HepG2 (cell line): Measurements from ENCODE around the gene CREBBP. TPM values are rescaled to one million over a fixed set of nuclear protein-coding genes. Genes with fewer than 3 reads are reported as not detected.

Experiments
- ATAC-seq: fragments of 200-7000 bp; cut with Tn5 transposase; 3 replicates; pipeline ENCODE4 v1.9.1; 2020; ENCODE audit warnings: mild to moderate bottlenecking, moderate library complexity
- BruUV-seq: library from RNA; stranded (reverse); fragments of 400-500 nt; replicated peaks from 2 replicates; lab custom pipeline; 2021; lab: Mats Ljungman, UMichigan
- CTCF ChIA-PET: fragments of 300-600 bp; formaldehyde crosslinking; extraction: SDS; loops from one replicate; lab custom pipeline; 2021; ENCODE audit warnings: low total read pairs, inconsistent platforms, low intra/inter-chr PET ratio; lab: Yijun Ruan, JAX
- POLR2A ChIA-PET: fragments of 350-600 bp; sonication (Branson Sonifier 250); formaldehyde crosslinking; loops from one replicate; lab custom pipeline; 2020; ENCODE audit warnings: antibody characterized with exemption, inconsistent platforms; lab: Yijun Ruan, JAX
- DNase-seq: peaks from one replicate; pipeline ENCODE4 v3.0.0-alpha.2; 2015; ENCODE audit warnings: low spot score
- FAIRE-seq: peaks from 3 replicates; lab custom pipeline; 2011; peaks lifted over from hg19 to GRCh38; lab: Jason Lieb, UNC
- H2AFZ ChIP-seq: one replicate; pipeline ENCODE4 v1.6.1; 2011; ENCODE audit warnings: low read length, inconsistent platforms
- H3K27ac ChIP-seq: fragments of 300-600 bp; 3 replicates; pipeline ENCODE4 v1.8.0; 2011; ENCODE audit warnings: mixed run types, mild to moderate bottlenecking, mixed read lengths, low read length, inconsistent platforms; ENCODE audit not compliant: insufficient read depth; ENCODE audit errors: extremely low read length
- H3K27me3 ChIP-seq, 2 experiments: fragments of 200-600 bp in 1 of 2; 2 replicates in 1 of 2; 3 replicates in 1 of 2; pipeline versions ENCODE4 v1.6.0 to v1.8.0; 2011; ENCODE audit warnings: low read length in 2 of 2, mild to moderate bottlenecking in 2 of 2, moderate library complexity in 2 of 2, inconsistent platforms in 1 of 2; ENCODE audit not compliant: insufficient read depth in 2 of 2, control insufficient read depth in 1 of 2
- H3K36me3 ChIP-seq, 2 experiments: fragments of 200-600 bp in 1 of 2; replicated peaks in 1 of 2; 2 replicates in 1 of 2; 3 replicates in 1 of 2; pipeline versions ENCODE4 v1.5.1 to v1.8.0; 2011; ENCODE audit warnings: low read length in 2 of 2, inconsistent platforms in 1 of 2; ENCODE audit not compliant: insufficient read depth in 2 of 2, control insufficient read depth in 1 of 2
- H3K4me1 ChIP-seq: 2 replicates; pipeline ENCODE4 v1.5.1; 2012; ENCODE audit warnings: low read length, inconsistent platforms; ENCODE audit not compliant: insufficient read depth
- H3K4me2 ChIP-seq: 2 replicates; pipeline ENCODE4 v1.6.0; 2011; ENCODE audit warnings: low read depth, low read length, inconsistent platforms
- H3K4me3 ChIP-seq, 3 experiments: fragments of 200-600 bp in 1 of 3; sonication (generic), shearing (Covaris generic) in 1 of 3; replicated peaks in 1 of 3; 2 replicates each; pipeline ENCODE4 v1.5.1; 2011 to 2016; ENCODE audit warnings: low read length in 3 of 3, inconsistent platforms in 2 of 3, low read depth in 2 of 3, mild to moderate bottlenecking in 2 of 3, control low read depth in 1 of 3, mixed read lengths in 1 of 3; ENCODE audit not compliant: insufficient read depth in 1 of 3
- H3K79me2 ChIP-seq: one replicate; pipeline ENCODE4 v1.6.1; 2011; ENCODE audit warnings: low read length, inconsistent platforms; ENCODE audit not compliant: insufficient read depth
- H3K9ac ChIP-seq: 2 replicates; pipeline ENCODE4 v1.6.0; 2011; ENCODE audit warnings: mild to moderate bottlenecking, low read depth, low read length, inconsistent platforms; ENCODE audit not compliant: insufficient read depth
- H3K9me3 ChIP-seq: 2 replicates; pipeline ENCODE4 v1.5.1; 2012; ENCODE audit warnings: mild to moderate bottlenecking, low read length
- H4K20me1 ChIP-seq: 2 replicates; pipeline ENCODE4 v1.6.0; 2011; ENCODE audit warnings: inconsistent platforms, mild to moderate bottlenecking, low read length, moderate library complexity; ENCODE audit not compliant: insufficient read depth
- FOSL1 ChIP-seq: sonication (generic); formaldehyde crosslinking; IDR thresholded peaks from 2 replicates; pipeline ENCODE4 v1.9.0; 2021; ENCODE audit warnings: missing genetic modification reagents, borderline replicate concordance
- FOXA1 ChIP-seq, 2 experiments: fragments of 450-650 bp in 1 of 2; sonication (generic) in 1 of 2; formaldehyde crosslinking in 1 of 2; IDR thresholded peaks; 2 replicates each; pipeline versions ENCODE4 v1.4.0 to v1.6.1; 2016 to 2020; ENCODE audit warnings: missing genetic modification reagents in 1 of 2
- FOXA3 ChIP-seq: IDR thresholded peaks from 2 replicates; pipeline ENCODE4 v1.6.1; 2016; ENCODE audit warnings: missing genetic modification reagents, missing compliant biosample characterization
- JUNB ChIP-seq: sonication (generic); formaldehyde crosslinking; IDR thresholded peaks from 2 replicates; pipeline ENCODE4 v1.8.0; 2022; ENCODE audit warnings: missing genetic modification reagents, mild to moderate bottlenecking, borderline replicate concordance
- NFE2L1 ChIP-seq: sonication (generic); formaldehyde crosslinking; IDR thresholded peaks from 2 replicates; pipeline ENCODE4 v1.4.0; 2020; ENCODE audit warnings: missing genetic modification reagents, mild to moderate bottlenecking, borderline replicate concordance
- NPAS2 ChIP-seq: sonication (generic); formaldehyde crosslinking; IDR thresholded peaks from 2 replicates; pipeline ENCODE4 v1.8.0; 2022; ENCODE audit warnings: mild to moderate bottlenecking, missing genetic modification reagents, borderline replicate concordance
- PBX2 ChIP-seq: IDR thresholded peaks from 2 replicates; pipeline ENCODE4 v1.6.1; 2016; ENCODE audit warnings: control low read depth
- RORA ChIP-seq: sonication (generic); formaldehyde crosslinking; IDR thresholded peaks from 2 replicates; pipeline ENCODE4 v1.5.0; 2020; ENCODE audit warnings: mild to moderate bottlenecking, missing genetic modification reagents, moderate library complexity
- ZFYVE20 ChIP-seq: sonication (generic); formaldehyde crosslinking; IDR thresholded peaks from 2 replicates; pipeline ENCODE4 v1.8.0; 2023; ENCODE audit warnings: low read depth, mild to moderate bottlenecking, moderate library complexity, missing genetic modification reagents, borderline replicate concordance
- ZNF121 ChIP-seq: sonication (generic); formaldehyde crosslinking; IDR thresholded peaks from 2 replicates; pipeline ENCODE4 v1.5.0; 2020; ENCODE audit warnings: mild to moderate bottlenecking, missing genetic modification reagents
- ZNF280D ChIP-seq: sonication (generic); formaldehyde crosslinking; IDR thresholded peaks from 2 replicates; pipeline ENCODE4 v1.5.1; 2020; ENCODE audit warnings: mild to moderate bottlenecking, missing genetic modification reagents
- ZNF329 ChIP-seq: sonication (generic); formaldehyde crosslinking; IDR thresholded peaks from 2 replicates; pipeline ENCODE4 v1.9.0; 2021; ENCODE audit warnings: low read depth, mild to moderate bottlenecking, missing genetic modification reagents
- ZNF737 ChIP-seq: sonication (generic); formaldehyde crosslinking; IDR thresholded peaks from 2 replicates; pipeline ENCODE4 v1.5.0; 2020; ENCODE audit warnings: missing genetic modification reagents, mild to moderate bottlenecking, borderline replicate concordance
- WGBS: methylation state at CpG from one replicate; pipeline ENCODE4 v1.1.6; 2017; ENCODE audit warnings: low lambda C conversion rate; 5-methylcytosine and 5-hydroxymethylcytosine counted together
- in situ Hi-C: cut with HindIII; loops from 2 replicates; pipeline ENCODE4 v1.10.0; 2017; ENCODE audit warnings: low pct_unique_long_range_greater_than_20kb; ENCODE audit not compliant: extremely low pct_ligation_motif_present
- intact Hi-C: fragments of 100-400 bp; cut with micrococcal nuclease; formaldehyde crosslinking; loops from one replicate; pipeline ENCODE4 v1.10.0; 2022; ENCODE audit not compliant: unreplicated experiment
- polyA plus RNA-seq, 8 experiments: library from polyadenylated mRNA; depleted of rRNA in 3 of 8; stranded (reverse) in 7 of 8; unstranded in 1 of 8; fragments of >200 nt; fragmentation: Illumina TruSeq in 4 of 8; extraction: Trizol in 4 of 8; gene quantifications; 2 replicates each; pipeline versions ENCODE4 v1.2.1 to v1.2.3, GENCODE V29; 2011 to 2016; ENCODE audit warnings: low read depth in 4 of 8, missing spikeins in 1 of 8, mixed read lengths in 1 of 8; ENCODE audit not compliant: insufficient read depth in 1 of 8
- total RNA-seq, 5 experiments: library from RNA; depleted of rRNA; stranded (reverse); fragments of >200 nt; fragmentation: Illumina TruSeq; extraction: Trizol; gene quantifications; 2 replicates each; pipeline ENCODE4 v1.2.3, GENCODE V29; 2016; ENCODE audit warnings: low read depth in 1 of 5

Gene CREBBP
- total and polyA plus RNA-seq, 2 of the 13 experiments (the other 11 are each of a cell fraction or from before 2014, with no cell fraction given): 5.3 to 10.4 TPM

GRCh38 chr16:3744018-3744417 lies 136.5 kb downstream of the CREBBP start:
- no peaks in the 10 kb centered on the region for H4K20me1 ChIP-seq
- DNase-seq (no peak), ATAC-seq (no peak), FAIRE-seq (no peak)
- no peaks in the 10 kb centered on the region for H3K79me2 ChIP-seq
- H3K9me3 ChIP-seq: no peaks in the 10 kb centered on the region
- no peaks in the 10 kb centered on the region for H3K27me3 ChIP-seq
- CTCF ChIA-PET: no interaction called here
- no peak overlapping the region for H3K9ac ChIP-seq
- WGBS: 100% methylated on average over 6 of the region's 7 CpGs
- no peak overlapping the region for H2AFZ ChIP-seq
- no peaks in the 10 kb centered on the region for H3K4me1 ChIP-seq
- POLR2A ChIA-PET: no interaction called here
- TF ChIP-seq RORA (CRISPR knock-in tag) (no peak), ZNF737 (CRISPR knock-in tag) (no peak), PBX2 (CRISPR knock-in tag) (no peak), FOXA3 (CRISPR knock-in tag) (no peak), ZNF121 (CRISPR knock-in tag) (no peak), NFE2L1 (CRISPR knock-in tag) (no peak), JUNB (CRISPR knock-in tag) (no peak), FOSL1 (no peak), ZNF329 (no peak), ZFYVE20 (no peak), ZNF280D (CRISPR knock-in tag) (no peak), FOXA1 (IDR thresholded peaks at IDR 0.05) (no peak), FOXA1 (CRISPR knock-in tag; IDR thresholded peaks at IDR 0.05) (no peak), NPAS2 (CRISPR knock-in tag) (no peak)
- in situ Hi-C loops: no loop called here
- H3K36me3 ChIP-seq: peaks cover 44 to 85% of the 10 kb centered on the region in 2 experiments
- H3K27ac ChIP-seq: no peak overlapping the region
- H3K4me3 ChIP-seq: no peak overlapping the region
- intact Hi-C loops: no loop called here
- no peak overlapping the region for H3K4me2 ChIP-seq
- BruUV-seq: no TSS peak
